ENCODE results near the gene G6PC2.

The G6PC2 gene

DNA sequence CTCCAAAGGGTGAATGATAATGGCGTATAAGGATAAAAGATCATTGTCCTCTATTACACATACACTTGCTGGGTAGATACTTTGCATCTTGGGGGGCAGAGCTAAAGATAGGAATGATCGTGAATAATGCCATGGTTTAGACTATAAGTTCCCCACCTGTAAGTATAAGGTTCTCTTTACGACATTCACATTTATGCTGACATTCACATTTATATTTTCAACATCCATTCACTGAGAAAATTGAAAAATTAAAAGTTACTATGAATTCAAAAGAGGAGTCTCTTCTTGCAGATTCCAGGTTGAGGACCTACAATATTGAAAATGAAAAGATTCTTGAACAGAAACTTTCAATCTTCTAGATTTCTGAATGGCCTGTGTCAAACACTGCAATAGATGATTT lies 8.8 kb upstream of the G6PC2 start:
- Histone ChIP-seq H3K4me2 (ENCODE audit: low read depth, low read length, poor library complexity, severe bottlenecking) (no peak overlapping the region), H3K9me3 (ENCODE audit: insufficient read depth, low read length) (no peaks in the 10 kb centered on the region), H3K79me2 (ENCODE audit: insufficient read depth, low read length) (peaks cover 20% of the 10 kb centered on the region), H3K9ac (ENCODE audit: low read length) (no peak overlapping the region), H3F3A (ENCODE audit: insufficient read depth) (no peaks in the 10 kb centered on the region), H3K27me3 (ENCODE audit: low read length) (no peaks in the 10 kb centered on the region), H3K27ac (ENCODE audit: low read depth, low read length) (no peak overlapping the region), H3K36me3 (ENCODE audit: low read length) (peaks cover 4% of the 10 kb centered on the region; the same call in 1 of the 2 replicates), H2AFZ (ENCODE audit: low read depth, low read length, severe bottlenecking) (no peak overlapping the region), H3K9me2 (replicated peaks; ENCODE audit: insufficient read depth, low read length) (no peaks in the 10 kb centered on the region), H3K4me3 (ENCODE audit: insufficient read depth, low read length, poor library complexity, severe bottlenecking) (no peak overlapping the region), H4K20me1 (ENCODE audit: low read depth, low read length) (no peaks in the 10 kb centered on the region)
- TF ChIP-seq, protein P1, sequence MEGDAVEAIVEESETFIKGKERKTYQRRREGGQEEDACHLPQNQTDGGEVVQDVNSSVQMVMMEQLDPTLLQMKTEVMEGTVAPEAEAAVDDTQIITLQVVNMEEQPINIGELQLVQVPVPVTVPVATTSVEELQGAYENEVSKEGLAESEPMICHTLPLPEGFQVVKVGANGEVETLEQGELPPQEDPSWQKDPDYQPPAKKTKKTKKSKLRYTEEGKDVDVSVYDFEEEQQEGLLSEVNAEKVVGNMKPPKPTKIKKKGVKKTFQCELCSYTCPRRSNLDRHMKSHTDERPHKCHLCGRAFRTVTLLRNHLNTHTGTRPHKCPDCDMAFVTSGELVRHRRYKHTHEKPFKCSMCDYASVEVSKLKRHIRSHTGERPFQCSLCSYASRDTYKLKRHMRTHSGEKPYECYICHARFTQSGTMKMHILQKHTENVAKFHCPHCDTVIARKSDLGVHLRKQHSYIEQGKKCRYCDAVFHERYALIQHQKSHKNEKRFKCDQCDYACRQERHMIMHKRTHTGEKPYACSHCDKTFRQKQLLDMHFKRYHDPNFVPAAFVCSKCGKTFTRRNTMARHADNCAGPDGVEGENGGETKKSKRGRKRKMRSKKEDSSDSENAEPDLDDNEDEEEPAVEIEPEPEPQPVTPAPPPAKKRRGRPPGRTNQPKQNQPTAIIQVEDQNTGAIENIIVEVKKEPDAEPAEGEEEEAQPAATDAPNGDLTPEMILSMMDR (IDR thresholded peaks at IDR 0.05; ENCODE audit: insufficient read depth, low read length, poor library complexity, severe bottlenecking): no peak
- TF ChIP-seq EZH2phosphoT487 (conservative IDR thresholded peaks at IDR 0.05; ENCODE audit: low read length): no peak

DNA sequence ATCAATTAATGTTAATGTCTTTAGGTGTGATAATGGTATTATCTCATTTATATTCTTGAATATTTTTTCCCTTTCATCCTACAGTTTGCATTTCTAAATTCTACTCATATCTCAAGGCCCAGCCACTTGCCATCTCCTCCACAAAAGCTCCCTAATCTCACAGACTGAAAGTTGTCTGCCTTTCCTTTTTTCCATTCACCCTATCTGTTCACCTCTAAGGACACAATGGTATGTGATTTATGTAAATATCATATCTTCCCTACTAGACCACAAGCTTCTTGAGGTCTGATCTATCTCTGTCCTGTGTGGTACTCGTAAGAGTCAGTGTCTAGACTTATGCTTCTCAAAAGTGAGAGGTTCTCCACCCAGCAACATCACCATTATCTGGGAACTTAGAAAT lies 7.0 kb upstream of the G6PC2 start:
- Histone ChIP-seq H3K4me2 (ENCODE audit: low read depth, low read length, poor library complexity, severe bottlenecking) (no peak overlapping the region), H4K20me1 (ENCODE audit: low read depth, low read length) (no peaks in the 10 kb centered on the region)

DNA sequence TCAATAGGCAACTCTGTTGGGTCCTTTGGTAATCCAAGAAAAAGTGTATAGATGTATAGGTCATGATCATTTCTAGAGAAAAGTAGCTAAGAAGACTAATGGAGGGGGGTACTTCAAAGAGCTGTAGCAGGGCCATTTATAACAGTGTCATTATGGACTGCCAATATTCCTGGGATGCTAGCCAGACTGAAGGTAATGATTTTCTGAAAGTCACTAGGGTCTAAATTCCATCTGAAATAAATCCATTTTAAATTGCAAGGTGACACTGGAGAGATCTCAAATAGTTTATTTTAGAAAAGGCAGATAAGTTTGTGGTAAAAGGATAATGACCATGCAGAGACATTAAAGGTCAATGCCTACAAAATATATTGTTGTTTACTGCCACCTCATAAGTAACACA lies 6.4 kb upstream of the G6PC2 start:
- no peaks in the 10 kb centered on the region for H3K36me3 ChIP-seq (ENCODE audit: low read length)
- no peaks in the 10 kb centered on the region for H3K27me3 ChIP-seq (ENCODE audit: low read length)
- no peak overlapping the region for H2AFZ ChIP-seq (ENCODE audit: low read depth, low read length, severe bottlenecking)
- no peak overlapping the region for H3K9ac ChIP-seq (ENCODE audit: low read length)
- H3K9me2 ChIP-seq (replicated peaks; ENCODE audit: insufficient read depth, low read length): no peaks in the 10 kb centered on the region
- H3K79me2 ChIP-seq (ENCODE audit: insufficient read depth, low read length): peaks cover 5% of the 10 kb centered on the region
- no peak overlapping the region for H3K4me3 ChIP-seq (ENCODE audit: insufficient read depth, low read length, poor library complexity, severe bottlenecking)
- no peak for TF ChIP-seq EZH2phosphoT487 (conservative IDR thresholded peaks at IDR 0.05; ENCODE audit: low read length)
- TF ChIP-seq, protein P1 (IDR thresholded peaks at IDR 0.05; ENCODE audit: insufficient read depth, low read length, poor library complexity, severe bottlenecking): no peak
- H3K4me2 ChIP-seq (ENCODE audit: low read depth, low read length, poor library complexity, severe bottlenecking): no peak overlapping the region
- H3K27ac ChIP-seq (ENCODE audit: low read depth, low read length): no peak overlapping the region
- no peaks in the 10 kb centered on the region for H3K9me3 ChIP-seq (ENCODE audit: insufficient read depth, low read length)
- no peaks in the 10 kb centered on the region for H4K20me1 ChIP-seq (ENCODE audit: low read depth, low read length)
- H3F3A ChIP-seq (ENCODE audit: insufficient read depth): no peaks in the 10 kb centered on the region

More for the DNA sequence above, 7.0 kb upstream of the G6PC2 start:
- H3K27ac ChIP-seq (ENCODE audit: low read depth, low read length): no peak overlapping the region
- no peaks in the 10 kb centered on the region for H3K9me3 ChIP-seq (ENCODE audit: insufficient read depth, low read length)
- H2AFZ ChIP-seq (ENCODE audit: low read depth, low read length, severe bottlenecking): no peak overlapping the region
- no peak overlapping the region for H3K9ac ChIP-seq (ENCODE audit: low read length)
- peaks cover 11% of the 10 kb centered on the region for H3K79me2 ChIP-seq (ENCODE audit: insufficient read depth, low read length)
- no peaks in the 10 kb centered on the region for H3K27me3 ChIP-seq (ENCODE audit: low read length)
- no peaks in the 10 kb centered on the region for H3F3A ChIP-seq (ENCODE audit: insufficient read depth)
- no peak overlapping the region for H3K4me3 ChIP-seq (ENCODE audit: insufficient read depth, low read length, poor library complexity, severe bottlenecking)
- H3K9me2 ChIP-seq (replicated peaks; ENCODE audit: insufficient read depth, low read length): no peaks in the 10 kb centered on the region
- TF ChIP-seq, protein P1 (IDR thresholded peaks at IDR 0.05; ENCODE audit: insufficient read depth, low read length, poor library complexity, severe bottlenecking): no peak
- no peak for TF ChIP-seq EZH2phosphoT487 (conservative IDR thresholded peaks at IDR 0.05; ENCODE audit: low read length)
- no peaks in the 10 kb centered on the region; the same call in 1 of the 2 replicates for H3K36me3 ChIP-seq (ENCODE audit: low read length)

All from SU-DHL-6 (cell line).